Measurements from ENCODE around the gene NR5A2.

Gene NR5A2

DNA sequence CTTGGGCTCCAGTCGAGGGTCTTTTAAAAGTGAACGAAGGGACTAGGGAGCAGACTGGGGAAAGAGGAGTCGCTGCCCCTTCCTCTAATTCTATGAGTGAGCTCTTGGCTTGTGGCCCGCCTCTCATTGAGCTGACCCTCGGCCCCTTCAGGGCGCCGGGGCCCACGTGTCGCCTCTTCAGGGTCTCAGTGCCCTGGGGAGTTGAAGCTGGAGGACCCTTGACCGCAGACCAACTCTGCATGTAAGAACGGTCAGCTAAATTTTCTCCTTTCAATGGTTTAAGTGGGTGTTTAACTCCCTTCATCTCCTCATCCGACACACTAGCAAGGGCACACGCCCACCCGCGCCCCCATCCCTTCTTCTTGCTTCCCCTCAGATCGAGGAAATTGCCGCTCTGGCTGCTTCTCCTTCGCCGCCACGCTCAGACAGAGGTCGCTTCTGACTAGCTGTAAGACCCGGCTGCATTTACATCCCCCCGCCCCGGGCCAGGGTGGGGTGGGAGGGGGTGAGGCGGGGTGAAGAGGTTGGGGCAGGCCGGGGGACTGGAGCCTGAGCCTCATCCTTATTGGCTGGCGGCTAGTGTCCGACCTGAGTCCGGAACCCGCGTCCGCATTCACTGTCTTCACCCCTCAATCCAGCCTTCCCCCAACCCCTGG is 10.9 kb downstream of the NR5A2 start:
- H3F3A ChIP-seq (ENCODE audit: insufficient read depth, low read length), result no peaks in the 10 kb centered on the region
- H3K9me2 ChIP-seq (ENCODE audit: low read depth, low read length), result no peaks in the 10 kb centered on the region
- H2AFZ ChIP-seq (ENCODE audit: low read length), result no peak overlapping the region
- no peaks in the 10 kb centered on the region for H3K27me3 ChIP-seq (ENCODE audit: insufficient read depth, low read length)
- H3K9me3 ChIP-seq (ENCODE audit: low read length), result no peaks in the 10 kb centered on the region
- no peaks in the 10 kb centered on the region; the same call in 1 of the 2 replicates for H3K36me3 ChIP-seq (ENCODE audit: insufficient read depth, low read length)
- no peaks in the 10 kb centered on the region for H3K79me2 ChIP-seq (ENCODE audit: insufficient read depth, low read length)
- peaks cover 7% of the 10 kb centered on the region for H3K4me1 ChIP-seq (ENCODE audit: insufficient read depth, low read length, severe bottlenecking)
- H3K4me3 ChIP-seq (ENCODE audit: low read depth, low read length, poor library complexity, severe bottlenecking), result peak overlapping the region; percentile 58
- no peaks in the 10 kb centered on the region for H4K20me1 ChIP-seq (ENCODE audit: insufficient read depth, low read length)
- peak overlapping the region; percentile 69; the same call in 1 of the 2 replicates for H3K4me2 ChIP-seq (ENCODE audit: low read length)
- no peak overlapping the region for H3K27ac ChIP-seq (ENCODE audit: low read depth, low read length, poor library complexity, severe bottlenecking)
- TF ChIP-seq, protein P1, sequence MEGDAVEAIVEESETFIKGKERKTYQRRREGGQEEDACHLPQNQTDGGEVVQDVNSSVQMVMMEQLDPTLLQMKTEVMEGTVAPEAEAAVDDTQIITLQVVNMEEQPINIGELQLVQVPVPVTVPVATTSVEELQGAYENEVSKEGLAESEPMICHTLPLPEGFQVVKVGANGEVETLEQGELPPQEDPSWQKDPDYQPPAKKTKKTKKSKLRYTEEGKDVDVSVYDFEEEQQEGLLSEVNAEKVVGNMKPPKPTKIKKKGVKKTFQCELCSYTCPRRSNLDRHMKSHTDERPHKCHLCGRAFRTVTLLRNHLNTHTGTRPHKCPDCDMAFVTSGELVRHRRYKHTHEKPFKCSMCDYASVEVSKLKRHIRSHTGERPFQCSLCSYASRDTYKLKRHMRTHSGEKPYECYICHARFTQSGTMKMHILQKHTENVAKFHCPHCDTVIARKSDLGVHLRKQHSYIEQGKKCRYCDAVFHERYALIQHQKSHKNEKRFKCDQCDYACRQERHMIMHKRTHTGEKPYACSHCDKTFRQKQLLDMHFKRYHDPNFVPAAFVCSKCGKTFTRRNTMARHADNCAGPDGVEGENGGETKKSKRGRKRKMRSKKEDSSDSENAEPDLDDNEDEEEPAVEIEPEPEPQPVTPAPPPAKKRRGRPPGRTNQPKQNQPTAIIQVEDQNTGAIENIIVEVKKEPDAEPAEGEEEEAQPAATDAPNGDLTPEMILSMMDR (IDR thresholded peaks at IDR 0.05; ENCODE audit: low read length), result no peak
- no peak overlapping the region for H3K9ac ChIP-seq (ENCODE audit: low read length)

DNA sequence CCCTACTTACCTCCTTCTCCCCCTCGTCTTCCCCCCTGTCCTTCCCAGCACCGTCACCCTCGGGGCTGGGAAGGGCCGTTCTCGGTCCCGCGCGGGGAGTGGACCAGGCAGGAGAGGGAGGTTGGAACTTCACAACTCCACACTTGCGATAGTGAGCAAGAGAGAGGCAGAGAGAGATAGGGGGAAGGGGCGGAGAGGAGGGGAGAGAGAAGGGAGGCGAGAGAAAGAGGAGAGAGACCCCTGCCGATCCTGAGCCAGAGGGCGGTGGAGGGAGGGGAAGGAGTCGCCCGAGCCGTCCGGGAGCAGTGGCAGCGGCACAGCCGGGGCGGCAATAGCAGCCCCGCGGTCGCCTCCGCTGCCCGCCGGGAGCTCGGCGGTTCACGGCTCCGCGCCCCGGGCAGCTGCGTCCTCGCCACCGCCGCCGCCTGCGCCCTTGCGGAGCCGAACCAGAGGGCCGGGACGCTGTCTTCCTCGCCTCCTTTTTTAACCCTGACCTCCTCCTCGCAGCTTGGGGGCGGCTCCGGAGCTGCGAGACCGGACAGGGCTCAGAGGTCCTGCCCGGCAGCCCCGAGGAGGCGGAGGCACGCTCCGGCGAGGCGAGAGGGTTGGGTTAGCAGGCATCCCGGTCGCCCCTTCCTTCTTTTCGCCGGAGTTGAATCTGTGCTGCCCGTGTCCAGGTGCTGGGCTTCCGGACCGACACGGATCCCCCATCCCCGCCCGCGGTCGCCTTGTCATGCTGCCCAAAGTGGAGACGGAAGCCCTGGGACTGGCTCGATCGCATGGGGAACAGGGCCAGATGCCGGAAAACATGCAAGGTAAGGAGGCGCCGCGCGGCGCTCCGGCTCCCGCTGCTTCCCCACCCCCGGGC is 11.7 kb downstream of the NR5A2 start:
- Histone ChIP-seq H3F3A (ENCODE audit: insufficient read depth, low read length) (no peaks in the 10 kb centered on the region), H3K9ac (ENCODE audit: low read length) (peak overlapping the region; percentile 14; the same call in 1 of the 2 replicates), H3K27me3 (ENCODE audit: insufficient read depth, low read length) (no peaks in the 10 kb centered on the region), H3K9me3 (ENCODE audit: low read length) (no peaks in the 10 kb centered on the region), H4K20me1 (ENCODE audit: insufficient read depth, low read length) (no peaks in the 10 kb centered on the region), H3K36me3 (ENCODE audit: insufficient read depth, low read length) (no peaks in the 10 kb centered on the region), H3K4me2 (ENCODE audit: low read length) (peak overlapping the region; percentile 69), H3K9me2 (ENCODE audit: low read depth, low read length) (no peaks in the 10 kb centered on the region), H3K4me3 (ENCODE audit: low read depth, low read length, poor library complexity, severe bottlenecking) (peak overlapping the region; percentile 58), H3K4me1 (ENCODE audit: insufficient read depth, low read length, severe bottlenecking) (peaks cover 7% of the 10 kb centered on the region), H3K27ac (ENCODE audit: low read depth, low read length, poor library complexity, severe bottlenecking) (no peak overlapping the region), H2AFZ (ENCODE audit: low read length) (no peak overlapping the region), H3K79me2 (ENCODE audit: insufficient read depth, low read length) (no peaks in the 10 kb centered on the region)
- TF ChIP-seq EZH2 (IDR thresholded peaks at IDR 0.05; ENCODE audit: borderline replicate concordance, low read length), result no peak; the same call in 1 of the 2 replicates
- TF ChIP-seq, protein P1 (IDR thresholded peaks at IDR 0.05; ENCODE audit: low read length), result no peak

DNA sequence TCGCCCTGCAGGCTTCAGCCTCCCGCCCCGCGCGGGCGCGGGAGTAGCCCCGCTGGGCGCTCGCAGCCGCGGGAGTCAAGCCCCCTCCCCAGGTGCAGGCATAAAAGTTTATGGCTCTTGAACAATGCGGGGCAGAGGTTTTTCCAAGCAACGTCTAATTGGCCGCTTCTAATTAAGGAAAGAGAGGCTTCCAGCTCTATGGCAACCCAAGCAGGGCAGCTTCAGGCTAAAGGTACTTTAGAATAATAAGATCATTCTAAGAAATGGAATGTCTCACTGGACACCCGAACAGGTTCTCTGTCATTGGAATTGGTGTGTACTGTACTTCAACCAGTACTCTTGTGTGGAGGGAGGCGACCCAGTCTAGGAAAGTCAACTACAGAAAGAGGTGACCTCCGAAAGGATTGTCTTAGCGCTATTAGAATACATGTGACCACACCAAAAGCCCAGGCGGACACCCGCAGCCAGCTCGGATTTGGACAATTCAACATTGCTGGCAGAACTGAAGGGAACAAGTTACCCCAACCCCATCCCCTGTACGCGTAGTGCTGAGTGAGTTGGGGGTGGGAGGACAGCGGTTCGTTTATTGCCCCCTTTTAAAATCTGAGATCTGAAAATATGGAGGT is 12.5 kb downstream of the NR5A2 start:
- H4K20me1 ChIP-seq (ENCODE audit: insufficient read depth, low read length), result no peaks in the 10 kb centered on the region
- H3K4me2 ChIP-seq (ENCODE audit: low read length), result peak overlapping the region; percentile 69
- H3K4me1 ChIP-seq (ENCODE audit: insufficient read depth, low read length, severe bottlenecking), result peaks cover 7% of the 10 kb centered on the region
- H3F3A ChIP-seq (ENCODE audit: insufficient read depth, low read length), result no peaks in the 10 kb centered on the region
- no peaks in the 10 kb centered on the region for H3K36me3 ChIP-seq (ENCODE audit: insufficient read depth, low read length)
- peak overlapping the region; percentile 58 for H3K4me3 ChIP-seq (ENCODE audit: low read depth, low read length, poor library complexity, severe bottlenecking)
- H3K9me2 ChIP-seq (ENCODE audit: low read depth, low read length), result no peaks in the 10 kb centered on the region
- no peaks in the 10 kb centered on the region for H3K9me3 ChIP-seq (ENCODE audit: low read length)
- H3K27ac ChIP-seq (ENCODE audit: low read depth, low read length, poor library complexity, severe bottlenecking), result no peak overlapping the region
- no peak overlapping the region for H2AFZ ChIP-seq (ENCODE audit: low read length)
- TF ChIP-seq, protein P1 (IDR thresholded peaks at IDR 0.05; ENCODE audit: low read length), result no peak
- no peak for TF ChIP-seq EZH2 (IDR thresholded peaks at IDR 0.05; ENCODE audit: borderline replicate concordance, low read length)
- H3K9ac ChIP-seq (ENCODE audit: low read length), result no peak overlapping the region; the same call in 1 of the 2 replicates
- H3K27me3 ChIP-seq (ENCODE audit: insufficient read depth, low read length), result no peaks in the 10 kb centered on the region
- no peaks in the 10 kb centered on the region for H3K79me2 ChIP-seq (ENCODE audit: insufficient read depth, low read length)

Data from OCI-LY1 (cell line).